OCI-LY7 (cell line): Measurements from ENCODE around the gene OARD1. TPM values are rescaled to one million over a fixed set of nuclear protein-coding genes. Genes with fewer than 3 reads are reported as not detected.

ENCODE experiments used
- BruUV-seq: library from RNA; stranded (reverse); fragments of 400-500 nt; replicated peaks from 2 replicates; lab custom pipeline; 2021; lab: Mats Ljungman, UMichigan
- CTCF ChIA-PET: fragments of 300-600 bp; sonication (Branson Sonifier 250); formaldehyde crosslinking; loops from one replicate; lab custom pipeline; 2022; ENCODE audit warnings: antibody characterized with exemption; ENCODE audit not compliant: unreplicated experiment; lab: Charles Lee
- POLR2A ChIA-PET: fragments of 300-600 bp; sonication (Branson Sonifier 250); formaldehyde crosslinking; loops from one replicate; lab custom pipeline; 2022; ENCODE audit warnings: antibody characterized with exemption; lab: Charles Lee
- DNase-seq: peaks from one replicate; pipeline ENCODE4 v3.0.0-alpha.2; 2015; ENCODE audit warnings: low spot score
- H2AFZ ChIP-seq: fragments of 200-600 bp; sonication (generic), shearing (Covaris generic); 2 replicates; pipeline ENCODE4 v1.6.1; 2014; ENCODE audit warnings: mild to moderate bottlenecking, antibody characterized with exemption, low read length, moderate library complexity
- H3K27ac ChIP-seq: fragments of 200-600 bp; sonication (generic); 2 replicates; pipeline ENCODE4 v1.5.1; 2014; ENCODE audit warnings: mixed run types, low read depth, mild to moderate bottlenecking, moderate library complexity, low read length, inconsistent platforms; ENCODE audit not compliant: poor library complexity, severe bottlenecking
- H3K36me3 ChIP-seq: fragments of 200-600 bp; sonication (generic); 2 replicates; pipeline ENCODE4 v1.6.1; 2014; ENCODE audit warnings: mild to moderate bottlenecking, antibody characterized with exemption, low read length, moderate library complexity, mixed read lengths; ENCODE audit not compliant: insufficient read depth
- H3K4me1 ChIP-seq: fragments of 200-600 bp; sonication (generic); 2 replicates; pipeline ENCODE4 v1.5.1; 2014; ENCODE audit warnings: mild to moderate bottlenecking, low read length; ENCODE audit not compliant: insufficient read depth, poor library complexity, severe bottlenecking
- H3K4me2 ChIP-seq: fragments of 200-600 bp; sonication (generic); 2 replicates; pipeline ENCODE4 v1.6.1; 2014; ENCODE audit warnings: mild to moderate bottlenecking, low read length
- H3K4me3 ChIP-seq: fragments of 200-600 bp; sonication (generic); 2 replicates; pipeline ENCODE4 v1.5.1; 2014; ENCODE audit warnings: mild to moderate bottlenecking, low read depth, low read length; ENCODE audit not compliant: poor library complexity, severe bottlenecking
- H3K79me2 ChIP-seq: fragments of 200-600 bp; sonication (generic); 2 replicates; pipeline ENCODE4 v1.6.1; 2016; ENCODE audit warnings: low read depth, mild to moderate bottlenecking, low read length, moderate library complexity, mixed read lengths; ENCODE audit not compliant: insufficient read depth
- H3K9me2 ChIP-seq: fragments of 200-600 bp; sonication (generic); 2 replicates; pipeline ENCODE4 v1.6.1; 2016; ENCODE audit warnings: mild to moderate bottlenecking, low read length, mixed read lengths; ENCODE audit not compliant: insufficient read depth
- H3K9me3 ChIP-seq: fragments of 200-600 bp; sonication (generic); 2 replicates; pipeline ENCODE4 v1.6.1; 2014; ENCODE audit warnings: mild to moderate bottlenecking, mixed run types, low read length, mixed read lengths
- H4K20me1 ChIP-seq: fragments of 200-600 bp; sonication (generic); 2 replicates; pipeline ENCODE4 v1.6.1; 2014; ENCODE audit warnings: mild to moderate bottlenecking, antibody characterized with exemption, low read length, moderate library complexity, mixed read lengths; ENCODE audit not compliant: insufficient read depth
- CTCF ChIP-seq: fragments of 200-600 bp; sonication (generic); conservative IDR thresholded peaks from 2 replicates; pipeline ENCODE4 v1.5.1; 2014; ENCODE audit warnings: mild to moderate bottlenecking, antibody characterized with exemption, low read length, moderate library complexity, mixed read lengths
- EZH2phosphoT487 ChIP-seq: fragments of 200-600 bp; sonication (generic); IDR thresholded peaks from 2 replicates; pipeline ENCODE4 v1.6.1; 2018; ENCODE audit warnings: low read depth, borderline replicate concordance, mild to moderate bottlenecking, mixed run types, antibody characterized with exemption, low read length, moderate library complexity, mixed read lengths
- intact Hi-C: fragments of 100-400 bp; cut with micrococcal nuclease; formaldehyde crosslinking; loops from one replicate; pipeline ENCODE4 v1.10.0; 2022; ENCODE audit not compliant: unreplicated experiment
- total RNA-seq, 2 experiments: library from RNA; depleted of rRNA in 1 of 2; stranded (reverse); fragments of >200 nt in 1 of 2; shearing (Covaris generic) in 1 of 2; gene quantifications; 2 replicates each; pipeline ENCODE4 v1.2.3, GENCODE V29; 2014 to 2022

Gene OARD1
- total RNA-seq, 2 experiments from 2014 or later: 21.0 to 41.6 TPM

- H3K79me2 ChIP-seq: no peaks in the 10 kb centered on the region
- TF ChIP-seq EZH2phosphoT487 (no peak), CTCF (no peak)
- H3K27ac ChIP-seq: no peak overlapping the region
- H4K20me1 ChIP-seq: 0 out of 2 replicates have a peak, but pooled peaks cover 6% of the 10 kb centered on the region
- no peaks in the 10 kb centered on the region for H3K9me3 ChIP-seq
- H3K36me3 ChIP-seq: peaks cover 54% of the 10 kb centered on the region
- CTCF ChIA-PET: no interaction called here
- no peak for DNase-seq
- no peak overlapping the region for H3K4me3 ChIP-seq
- no TSS peak for BruUV-seq
- H3K9me2 ChIP-seq: no peaks in the 10 kb centered on the region
- no peak overlapping the region for H2AFZ ChIP-seq
- POLR2A ChIA-PET: interaction anchor here (1.1 kb wide), 1 partner anchor 10 kb away, joined by 3 read pairs; no protein-coding TSS in a partner anchor
- peaks cover 6% of the 10 kb centered on the region for H3K4me1 ChIP-seq
- no peak overlapping the region for H3K4me2 ChIP-seq
- intact Hi-C loops: no loop called here
Observed at GRCh38 chr6:41064841-41065240, 7.3 kb downstream of the OARD1 start.

GRCh38 chr6:41063884-41064285, 8.3 kb downstream of the OARD1 start:
- intact Hi-C loops: no loop called here
- no TSS peak for BruUV-seq
- CTCF ChIA-PET: no interaction called here
- H3K27ac ChIP-seq: no peak overlapping the region
- H3K79me2 ChIP-seq: no peaks in the 10 kb centered on the region
- peaks cover 6% of the 10 kb centered on the region for H3K4me1 ChIP-seq
- H2AFZ ChIP-seq: no peak overlapping the region
- H3K36me3 ChIP-seq: peaks cover 45% of the 10 kb centered on the region
- no peaks in the 10 kb centered on the region for H3K9me2 ChIP-seq
- TF ChIP-seq CTCF (no peak), EZH2phosphoT487 (no peak)
- DNase-seq: no peak
- no peaks in the 10 kb centered on the region for H3K9me3 ChIP-seq
- H3K4me2 ChIP-seq: no peak overlapping the region
- no peak overlapping the region for H3K4me3 ChIP-seq
- POLR2A ChIA-PET: interaction anchor here (1.1 kb wide), 1 partner anchor 9 kb away, joined by 3 read pairs; no protein-coding TSS in a partner anchor
- 0 out of 2 replicates have a peak, but pooled peaks cover 6% of the 10 kb centered on the region for H4K20me1 ChIP-seq

- no peak overlapping the region for H3K27ac ChIP-seq
- no peaks in the 10 kb centered on the region for H3K79me2 ChIP-seq
- no peak overlapping the region for H2AFZ ChIP-seq
- BruUV-seq: no TSS peak
- H4K20me1 ChIP-seq: 0 out of 2 replicates have a peak, but pooled peaks cover 6% of the 10 kb centered on the region
- no peak overlapping the region for H3K4me3 ChIP-seq
- no peak overlapping the region for H3K4me2 ChIP-seq
- H3K9me3 ChIP-seq: no peaks in the 10 kb centered on the region
- POLR2A ChIA-PET: interaction anchor here (0.8 to 1.4 kb wide), 2 partner anchors 9 to 10 kb away, joined by 3 to 4 read pairs; partner anchors contain the start of genes NFYA and OARD1
- TF ChIP-seq CTCF: no peak
- no peak for TF ChIP-seq EZH2phosphoT487
- H3K4me1 ChIP-seq: peaks cover 6% of the 10 kb centered on the region
- peaks cover 28% of the 10 kb centered on the region for H3K36me3 ChIP-seq
- no peak for DNase-seq
- intact Hi-C loops: no loop called here
- CTCF ChIA-PET: no interaction called here
- no peaks in the 10 kb centered on the region for H3K9me2 ChIP-seq
Observed at GRCh38 chr6:41062056-41062455, 10.1 kb downstream of the OARD1 start.
